Measurements from ENCODE around the gene TEDDM1.
A peak's percentile ranks its signal among the peaks of the same experiment; 100 is the strongest.
"Not testable (repeated sequence)": the region's sequence is repeated elsewhere in the genome, so short reads cannot be mapped to it uniquely, and the experiment has no call there.

Gene TEDDM1, protein sequence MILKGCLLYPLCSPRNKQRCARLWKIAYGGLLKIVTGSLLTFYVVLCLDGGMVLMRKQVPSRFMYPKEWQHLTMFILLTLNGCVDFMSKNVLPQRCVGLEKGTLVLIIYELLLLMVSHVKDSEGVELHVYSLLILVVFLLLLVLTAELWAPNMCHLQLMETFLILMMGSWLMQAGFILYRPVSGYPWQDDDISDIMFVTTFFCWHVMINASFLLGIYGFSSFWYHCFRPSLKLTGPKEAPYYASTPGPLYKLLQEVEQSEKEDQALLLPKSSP

DNA sequence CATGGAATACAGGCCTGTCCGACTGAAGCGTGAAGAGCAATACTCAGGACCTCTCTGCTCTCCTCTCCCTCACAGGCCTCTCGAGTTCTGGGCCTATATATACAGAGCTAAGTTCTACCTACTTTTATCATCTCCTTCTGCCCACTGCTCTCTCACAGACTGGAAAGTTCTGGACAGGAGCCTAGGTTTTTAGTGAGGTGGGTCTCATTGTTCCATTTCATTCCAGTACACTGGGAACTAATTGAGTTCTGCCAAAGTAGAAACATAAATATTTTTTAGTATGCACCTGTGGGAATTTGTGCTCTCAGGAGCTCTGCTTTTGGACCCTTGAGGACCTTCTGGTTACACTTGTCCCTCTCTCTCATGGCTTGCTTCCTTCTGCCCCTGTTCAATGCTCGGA is at the start of gene TEDDM1:
TSS of gene TEDDM1 (minus strand) at position 101 of the 400 bp plus-strand sequence. CDS start 182 bp downstream, outside the sequence.
- H3K27ac Mint-ChIP-seq = no peak within 1 kb of the TSS
- ATAC-seq (no peak), DNase-seq (ENCODE audit: low spot score in 2 of 2) (no peak)
- H3K4me3 Mint-ChIP-seq = no peak within 1 kb of the TSS
- H3K4me1 Mint-ChIP-seq = no peaks in the 10 kb centered on the region
- H3K9me3 Mint-ChIP-seq = peaks cover 2% of the 10 kb centered on the region
- H3K36me3 Mint-ChIP-seq = no peaks in the 10 kb centered on the region

DNA sequence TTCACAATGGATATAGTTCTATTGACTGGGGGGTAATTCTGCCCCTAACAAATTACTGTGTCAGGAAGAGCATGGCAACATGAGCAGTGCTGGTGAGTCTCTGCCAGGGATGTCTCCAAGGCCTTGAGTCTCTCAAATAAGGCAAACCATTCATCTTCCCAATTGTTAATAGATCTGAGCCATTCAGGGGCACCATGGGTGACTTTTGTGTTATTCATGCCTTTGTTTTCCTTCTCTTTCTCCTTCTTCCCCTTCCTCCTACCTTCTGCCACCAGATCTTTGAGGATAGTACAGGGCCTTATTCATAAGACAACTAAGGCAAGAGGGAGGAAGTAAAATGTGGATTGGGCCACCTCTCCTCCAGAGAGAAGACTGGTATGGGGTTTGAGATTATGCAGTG is 49.6 kb upstream of the TEDDM1 start, which contains the start of gene RGSL1:
TSS of gene RGSL1 (plus strand) at position 60 of the 400 bp plus-strand sequence. CDS start at position 80, 20 bp downstream.
- H3K9me3 Mint-ChIP-seq = no peaks in the 10 kb centered on the region
- no peaks in the 10 kb centered on the region for H3K36me3 Mint-ChIP-seq
- ATAC-seq = no peak

DNA sequence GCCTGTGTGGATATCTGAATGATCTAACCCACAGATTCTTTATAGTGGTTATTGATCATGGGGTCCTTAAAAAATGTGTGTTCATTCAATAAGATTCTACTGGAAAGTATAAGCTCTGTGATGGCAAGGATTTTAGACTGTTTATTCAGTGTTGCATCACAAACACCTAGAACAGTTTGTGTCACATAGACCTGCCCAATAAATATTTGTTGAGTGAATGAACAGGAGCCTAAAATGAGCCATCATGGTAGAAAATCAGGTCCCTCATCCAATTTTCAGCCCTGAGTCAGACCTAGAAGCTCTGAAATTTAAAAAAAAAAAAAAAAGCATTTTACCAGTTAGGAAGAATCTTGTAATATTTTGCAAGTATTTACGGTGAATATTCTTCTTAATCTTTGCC is 47.2 kb upstream of the TEDDM1 start:
- Mint-ChIP-seq H3K27ac (no peak overlapping the region), H3K4me3 (no peak overlapping the region), H3K9me3 (no peaks in the 10 kb centered on the region), H3K4me1 (peaks cover 6% of the 10 kb centered on the region), H3K36me3 (no peaks in the 10 kb centered on the region)
- no peak for DNase-seq (ENCODE audit: low spot score in 2 of 2)
- ATAC-seq = no peak

More for the DNA sequence above, 49.6 kb upstream of the TEDDM1 start, which contains the start of gene RGSL1:
- H3K4me1 Mint-ChIP-seq = peaks cover 6% of the 10 kb centered on the region
- no peak for DNase-seq (ENCODE audit: low spot score in 2 of 2)
- H3K27ac Mint-ChIP-seq = no peak within 1 kb of the TSS
- no peak within 1 kb of the TSS for H3K4me3 Mint-ChIP-seq

DNA sequence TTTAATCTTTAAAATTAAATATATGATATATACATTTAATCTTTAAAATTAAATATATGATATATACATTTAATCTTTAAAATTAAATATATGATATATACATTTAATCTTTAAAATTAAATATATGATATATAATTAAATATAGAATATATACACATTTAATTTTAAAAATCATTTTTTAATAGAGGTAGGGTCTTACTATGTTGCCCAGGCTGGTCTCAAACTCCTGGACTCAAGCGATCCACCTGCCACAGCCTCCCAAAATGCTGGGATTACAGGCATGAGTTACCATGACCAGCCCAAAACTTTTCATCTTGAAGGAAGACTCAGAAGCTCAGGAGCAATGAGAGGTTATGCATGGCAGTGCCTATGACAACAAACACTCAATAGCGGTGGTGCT is 46.7 kb upstream of the TEDDM1 start:
- not testable (repeated sequence) for ATAC-seq; H3K36me3 Mint-ChIP-seq; H3K4me3 Mint-ChIP-seq; H3K27ac Mint-ChIP-seq; H3K9me3 Mint-ChIP-seq; H3K4me1 Mint-ChIP-seq; DNase-seq (ENCODE audit: low spot score in 2 of 2)

DNA sequence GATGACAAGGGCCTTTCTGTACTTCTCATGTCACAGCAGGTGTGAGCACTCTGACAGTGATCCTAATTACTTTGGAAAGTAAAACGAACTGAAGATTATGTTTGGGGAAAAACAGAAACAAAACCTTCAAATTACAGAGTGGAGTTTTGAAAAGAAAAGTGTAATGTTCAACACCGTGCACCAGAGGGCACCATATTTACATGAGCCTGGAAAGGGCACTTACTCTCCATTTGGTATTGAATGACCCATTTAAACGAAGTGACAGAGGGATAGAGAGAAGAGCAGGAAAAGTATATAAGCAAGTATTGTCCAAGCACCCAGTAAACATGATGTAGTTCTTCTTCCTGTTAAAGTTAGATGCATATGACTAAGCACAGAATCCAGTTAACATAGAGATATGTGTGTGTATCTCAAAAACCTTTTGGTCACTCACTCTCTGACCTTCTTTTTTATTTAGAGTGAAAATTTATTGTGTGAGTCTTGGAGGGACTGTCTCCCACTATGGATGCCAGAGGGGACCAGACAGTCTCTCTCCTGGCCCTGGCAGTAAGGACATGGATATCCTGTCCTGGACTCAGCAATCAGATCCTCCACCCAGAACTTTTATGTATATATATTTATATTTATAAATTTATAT is 45.7 kb upstream of the TEDDM1 start:
- no peak overlapping the region for H3K27ac Mint-ChIP-seq
- ATAC-seq (peak; percentile 59), DNase-seq (ENCODE audit: low spot score in 2 of 2) (no peak)
- H3K4me1 Mint-ChIP-seq = peaks cover 13% of the 10 kb centered on the region
- H3K36me3 Mint-ChIP-seq = no peaks in the 10 kb centered on the region
- no peaks in the 10 kb centered on the region for H3K9me3 Mint-ChIP-seq
- H3K4me3 Mint-ChIP-seq = no peak overlapping the region

DNA sequence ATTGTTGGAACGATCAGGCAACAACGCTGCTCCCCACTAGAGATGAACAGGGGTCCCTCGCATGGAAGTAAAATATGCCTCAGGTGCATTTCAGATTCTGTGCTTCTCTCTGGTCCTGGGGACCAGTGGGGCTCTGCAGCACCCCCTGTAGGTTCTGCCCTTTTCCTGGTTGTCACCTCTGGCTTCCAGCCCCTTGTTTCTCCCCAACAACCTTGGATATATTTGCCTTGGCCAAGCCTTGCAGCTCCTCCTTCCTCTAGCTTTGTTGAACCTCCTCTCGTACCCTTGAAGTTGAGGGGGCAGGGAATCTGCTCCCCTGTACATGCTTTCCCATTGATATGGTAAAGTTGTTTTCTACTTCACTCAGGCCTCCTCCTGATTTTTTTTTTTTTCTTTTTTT is 44.0 kb upstream of the TEDDM1 start:
- Mint-ChIP-seq H3K9me3 (no peaks in the 10 kb centered on the region), H3K27ac (no peak overlapping the region), H3K36me3 (no peaks in the 10 kb centered on the region), H3K4me1 (peaks cover 14% of the 10 kb centered on the region), H3K4me3 (no peak overlapping the region)
- ATAC-seq (no peak), DNase-seq (ENCODE audit: low spot score in 2 of 2) (no peak)

DNA sequence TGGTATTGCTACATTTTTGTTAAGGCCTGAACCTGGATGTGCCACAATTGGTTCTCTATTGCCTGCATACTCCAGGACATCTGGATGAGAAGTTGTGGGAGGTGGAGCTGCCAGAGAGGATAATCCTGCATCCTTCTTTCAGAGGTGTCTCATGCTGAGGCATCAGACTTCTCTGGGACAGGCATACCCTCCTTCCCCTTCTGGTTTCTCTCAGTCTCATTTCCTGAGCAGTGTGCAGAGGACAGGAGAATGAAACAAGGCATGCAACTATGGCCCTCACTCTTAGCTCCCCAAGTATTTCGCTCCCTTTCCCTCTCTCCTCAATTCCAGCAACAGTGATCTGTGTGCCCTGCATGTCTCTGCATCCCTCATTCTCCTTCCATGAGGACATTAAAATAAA is 41.9 kb upstream of the TEDDM1 start:
- Mint-ChIP-seq H3K9me3 (peaks cover 5% of the 10 kb centered on the region), H3K36me3 (no peaks in the 10 kb centered on the region), H3K27ac (no peak overlapping the region), H3K4me1 (peaks cover 14% of the 10 kb centered on the region), H3K4me3 (no peak overlapping the region)
- DNase-seq (ENCODE audit: low spot score in 2 of 2) (no peak), ATAC-seq (no peak)

DNA sequence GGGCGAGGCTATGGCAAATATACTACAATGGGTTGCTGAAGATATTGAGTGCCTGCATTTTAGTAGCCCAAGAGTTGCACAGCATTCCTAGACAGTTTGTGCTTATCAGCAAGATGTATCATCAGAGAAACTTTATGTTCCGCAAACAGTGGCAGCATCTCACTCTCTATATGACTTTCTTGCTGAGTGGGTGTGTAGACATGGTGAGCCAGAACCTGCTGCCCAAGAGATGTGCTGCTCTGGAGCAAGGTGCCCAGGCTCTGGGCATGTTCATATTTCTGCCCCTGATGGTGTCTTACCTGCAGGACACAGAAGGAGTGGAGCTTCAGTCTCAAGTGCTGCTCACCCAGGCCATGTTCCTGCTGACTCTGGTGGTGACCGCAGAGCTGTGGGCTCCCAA is 41.3 kb upstream of the TEDDM1 start:
- no peak for DNase-seq (ENCODE audit: low spot score in 2 of 2)
- H3K4me3 Mint-ChIP-seq = no peak overlapping the region
- ATAC-seq = peak; percentile 80
- no peak overlapping the region for H3K27ac Mint-ChIP-seq
- H3K4me1 Mint-ChIP-seq = peaks cover 14% of the 10 kb centered on the region
- H3K9me3 Mint-ChIP-seq = peaks cover 5% of the 10 kb centered on the region
- H3K36me3 Mint-ChIP-seq = no peaks in the 10 kb centered on the region

DNA sequence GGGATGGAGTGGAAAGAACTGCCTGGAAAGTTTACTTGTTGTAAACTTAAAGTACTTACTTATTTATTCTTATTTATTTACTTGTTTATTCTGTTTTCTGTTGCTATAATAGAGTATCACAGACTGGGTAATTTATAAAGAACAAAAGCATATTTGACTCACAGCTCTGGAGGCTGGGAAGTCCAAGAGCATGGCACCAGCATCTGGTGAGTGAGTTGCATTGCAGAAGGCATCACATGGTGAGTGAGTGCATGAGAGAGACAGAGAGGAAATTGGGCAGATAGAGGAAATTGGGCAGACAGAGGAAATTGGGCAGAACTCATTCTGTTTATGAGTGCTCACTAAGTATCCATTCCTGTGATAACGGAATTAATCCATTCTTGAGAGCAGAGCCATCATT is 37.9 kb upstream of the TEDDM1 start:
- H3K9me3 Mint-ChIP-seq = peaks cover 5% of the 10 kb centered on the region
- H3K36me3 Mint-ChIP-seq = no peaks in the 10 kb centered on the region
- peaks cover 8% of the 10 kb centered on the region for H3K4me1 Mint-ChIP-seq
- no peak overlapping the region for H3K27ac Mint-ChIP-seq
- H3K4me3 Mint-ChIP-seq = no peak overlapping the region
- no peak for ATAC-seq
- DNase-seq (ENCODE audit: low spot score in 2 of 2) = no peak

DNA sequence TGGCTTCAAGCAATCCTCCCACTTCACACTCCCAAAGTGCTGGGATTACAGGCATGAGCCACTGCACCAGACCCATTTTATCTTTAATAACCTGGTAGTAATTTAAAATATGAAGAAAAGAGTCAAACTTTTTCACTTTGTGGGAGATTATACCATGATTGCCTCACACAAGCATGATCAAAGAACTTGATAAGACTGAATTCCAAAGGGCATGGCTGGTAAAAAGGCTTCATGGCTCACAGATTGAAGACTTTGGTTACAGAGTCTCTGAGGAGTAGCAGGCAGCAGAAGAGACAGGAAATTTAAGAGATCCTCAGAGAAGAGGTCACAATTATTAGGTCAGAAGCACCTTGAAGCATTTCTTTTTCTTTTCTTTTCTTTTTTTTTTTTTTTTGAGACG is 33.1 kb upstream of the TEDDM1 start:
- no peak overlapping the region for H3K4me3 Mint-ChIP-seq
- no peak overlapping the region for H3K27ac Mint-ChIP-seq
- DNase-seq (ENCODE audit: low spot score in 2 of 2) (no peak), ATAC-seq (no peak)
- H3K4me1 Mint-ChIP-seq = peaks cover 20% of the 10 kb centered on the region
- H3K36me3 Mint-ChIP-seq = no peaks in the 10 kb centered on the region
- peaks cover 5% of the 10 kb centered on the region for H3K9me3 Mint-ChIP-seq

DNA sequence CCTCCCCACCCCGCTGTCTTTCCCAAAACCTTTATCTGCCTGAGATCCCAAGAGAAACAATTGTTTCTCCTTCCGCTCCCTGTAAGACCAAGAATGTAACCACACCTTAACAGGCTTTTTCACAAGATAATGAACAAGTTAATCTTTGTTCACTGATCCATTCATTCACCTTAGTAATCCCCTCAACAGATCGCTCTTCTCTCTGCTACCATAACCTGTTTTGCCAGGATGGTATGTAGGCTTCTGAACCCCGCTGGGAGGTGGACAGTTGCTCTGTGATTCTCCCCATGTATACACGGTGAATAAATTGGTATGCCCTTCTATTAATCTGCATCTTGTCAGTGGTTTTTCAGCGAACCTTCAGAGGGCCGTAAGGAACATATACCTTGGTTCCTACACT is 30.8 kb upstream of the TEDDM1 start:
- DNase-seq (ENCODE audit: low spot score in 2 of 2) (no peak), ATAC-seq (no peak)
- Mint-ChIP-seq H3K4me3 (no peak overlapping the region), H3K9me3 (no peaks in the 10 kb centered on the region), H3K36me3 (no peaks in the 10 kb centered on the region), H3K4me1 (peaks cover 37% of the 10 kb centered on the region), H3K27ac (peak overlapping the region; percentile 24)

DNA sequence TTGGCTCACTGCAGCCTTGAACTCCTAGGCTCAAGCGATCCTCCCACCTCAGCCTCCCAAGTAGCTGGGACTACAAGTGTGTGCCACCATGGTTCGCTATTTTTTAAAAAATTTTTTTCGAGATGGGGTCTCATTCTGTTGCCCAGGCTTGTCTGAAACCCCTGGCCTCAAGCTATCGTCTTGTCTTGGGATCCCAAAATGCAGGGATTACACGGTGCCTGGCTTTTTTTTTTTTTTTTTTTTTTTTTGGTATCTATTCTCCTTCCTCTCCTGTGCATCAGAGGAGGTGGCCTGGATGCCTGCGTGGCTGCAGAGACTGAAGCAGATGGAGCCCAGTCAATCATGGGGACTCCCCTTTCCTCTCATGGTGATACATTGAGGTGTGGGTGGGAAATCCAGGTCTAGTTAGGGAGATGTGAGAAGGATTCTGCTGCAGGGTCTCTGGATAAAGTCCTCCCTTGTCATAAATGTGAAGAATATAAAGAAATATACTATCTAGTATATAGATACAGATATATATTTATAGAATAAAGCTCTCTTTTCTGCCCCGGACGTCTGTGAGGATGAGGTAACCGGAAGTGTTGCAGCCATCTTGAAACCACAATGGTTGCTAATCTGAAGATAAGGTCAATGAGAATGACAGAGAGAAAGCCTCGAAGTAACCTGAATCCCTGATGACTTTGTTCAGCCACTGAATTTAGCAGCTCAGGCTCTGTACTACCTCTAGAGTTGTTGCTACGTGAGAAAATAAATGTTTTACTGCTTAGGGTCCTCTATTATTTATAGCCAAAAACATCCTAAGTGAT is 30.0 kb upstream of the TEDDM1 start:
- peak overlapping the region; percentile 12 for H3K4me3 Mint-ChIP-seq
- ATAC-seq (peak; percentile 91), DNase-seq (ENCODE audit: low spot score in 2 of 2) (peak; percentile 25 to 60)
- no peaks in the 10 kb centered on the region for H3K9me3 Mint-ChIP-seq
- H3K36me3 Mint-ChIP-seq = no peaks in the 10 kb centered on the region
- H3K4me1 Mint-ChIP-seq = peaks cover 41% of the 10 kb centered on the region
- peak overlapping the region; percentile 24 for H3K27ac Mint-ChIP-seq

DNA sequence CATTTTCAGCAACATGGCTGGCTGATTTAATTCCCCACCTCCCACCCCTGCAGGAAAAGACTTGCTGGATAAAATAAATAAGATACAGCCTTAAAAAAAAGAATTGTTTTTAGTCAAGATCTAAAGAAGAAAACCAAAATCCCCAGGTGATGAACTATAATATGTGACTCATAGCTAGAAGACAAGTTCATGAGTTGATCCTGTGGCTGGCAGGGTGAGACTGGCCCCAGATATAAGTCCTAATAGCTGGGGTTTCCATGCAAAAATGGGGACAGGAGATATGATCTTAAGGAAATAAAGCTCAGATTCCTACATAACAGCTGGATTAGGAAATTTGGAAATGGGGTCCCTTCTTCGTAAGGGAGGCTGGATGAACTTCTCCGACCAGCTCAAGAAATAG is 27.6 kb upstream of the TEDDM1 start:
- no peak overlapping the region for H3K27ac Mint-ChIP-seq
- ATAC-seq (no peak), DNase-seq (ENCODE audit: low spot score in 2 of 2) (no peak)
- no peaks in the 10 kb centered on the region for H3K36me3 Mint-ChIP-seq
- peaks cover 41% of the 10 kb centered on the region for H3K4me1 Mint-ChIP-seq
- no peak overlapping the region for H3K4me3 Mint-ChIP-seq
- no peaks in the 10 kb centered on the region for H3K9me3 Mint-ChIP-seq

DNA sequence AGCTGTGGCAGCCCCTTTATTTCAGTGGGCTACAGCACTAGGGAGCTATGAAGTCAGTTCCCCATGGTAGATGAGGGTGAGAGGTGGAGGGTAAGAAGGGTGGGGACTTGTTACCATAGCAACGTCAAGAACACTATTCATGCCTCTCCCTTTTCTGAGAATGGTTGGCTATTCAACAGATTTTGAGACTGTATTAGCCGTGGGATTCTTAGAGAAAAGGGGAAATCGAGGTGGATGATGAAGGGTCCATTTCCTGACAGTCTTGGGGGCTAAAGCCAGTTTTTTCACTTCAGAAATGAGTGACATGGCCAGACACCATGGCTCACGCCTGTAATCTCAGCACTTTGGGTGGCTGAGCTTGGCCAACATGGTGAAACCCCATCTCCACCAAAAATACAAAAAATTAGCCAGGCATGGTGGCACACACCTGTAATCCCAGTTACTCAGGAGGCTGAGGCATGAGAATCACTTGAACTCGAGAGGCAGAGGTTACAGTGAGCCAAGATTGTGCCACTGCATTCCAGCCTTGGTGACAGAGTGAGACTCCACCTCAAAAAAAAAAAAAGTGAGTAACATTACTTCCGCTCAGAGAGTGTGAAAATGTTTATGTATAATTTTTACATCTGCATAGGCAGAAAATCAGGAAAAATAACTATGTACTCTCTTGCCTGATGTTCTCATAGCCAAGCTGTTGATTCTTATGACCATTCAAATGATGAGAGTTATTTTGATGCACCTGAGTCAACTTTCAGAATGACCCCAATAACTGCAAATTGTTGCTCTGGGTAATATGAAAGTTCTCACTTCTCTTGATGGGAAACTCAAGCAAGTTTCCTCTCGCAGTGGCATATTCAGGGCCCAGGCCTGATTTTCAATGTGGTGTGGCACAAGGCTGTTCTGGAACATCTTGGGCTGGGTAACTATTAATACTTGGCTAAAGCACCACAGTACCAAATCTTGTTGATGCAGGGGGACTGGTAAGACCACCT is 26.3 kb upstream of the TEDDM1 start:
- Mint-ChIP-seq H3K36me3 (no peaks in the 10 kb centered on the region), H3K27ac (peak overlapping the region; percentile 50), H3K9me3 (no peaks in the 10 kb centered on the region), H3K4me3 (no peak overlapping the region), H3K4me1 (peaks cover 41% of the 10 kb centered on the region)
- no peak for DNase-seq (ENCODE audit: low spot score in 2 of 2)
- peak; percentile 45 for ATAC-seq

DNA sequence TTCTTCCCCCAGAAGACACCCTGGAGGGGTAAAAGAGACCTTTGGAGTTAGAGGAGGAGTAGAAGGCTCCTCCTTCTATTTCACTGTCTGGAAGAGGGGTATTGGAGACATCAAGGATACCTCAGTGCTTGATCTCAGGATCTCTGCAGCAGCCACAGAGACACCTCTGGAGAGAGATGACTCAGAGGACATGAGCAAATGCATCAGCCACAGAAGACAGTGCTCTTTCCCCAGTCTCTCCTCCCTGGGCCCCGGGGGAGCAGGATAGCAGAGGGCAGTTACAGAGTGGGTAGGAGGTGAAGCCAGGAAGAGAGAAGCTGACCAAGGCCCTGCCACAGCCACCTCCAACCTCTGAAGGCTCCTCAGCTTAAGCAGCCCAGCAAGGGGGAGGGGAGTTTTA is 15.3 kb upstream of the TEDDM1 start:
- H3K9me3 Mint-ChIP-seq = no peaks in the 10 kb centered on the region
- peak; percentile 79 for ATAC-seq

More for the DNA sequence above, 15.3 kb upstream of the TEDDM1 start:
- Mint-ChIP-seq H3K4me3 (no peak overlapping the region), H3K4me1 (no peaks in the 10 kb centered on the region), H3K27ac (no peak overlapping the region), H3K36me3 (no peaks in the 10 kb centered on the region)
- no peak for DNase-seq (ENCODE audit: low spot score in 2 of 2)
